ENCODE data around the gene ZNF622. TPM values are rescaled to one million over a fixed set of nuclear protein-coding genes. Genes with fewer than 3 reads are reported as not detected.
"Not testable (repeated sequence)": the region's sequence is repeated elsewhere in the genome, so short reads cannot be mapped to it uniquely, and the experiment has no call there.

Gene ZNF622
- total RNA-seq, 5 donors from 2014 or later (not counting 1 experiment from before 2014, with no cell fraction given): 30.7 to 39.8 (median 38.9) TPM

GRCh38 chr5:16454686-16455085, 10.9 kb downstream of the ZNF622 start:
- Mint-ChIP-seq H3K27me3 (no peaks in the 10 kb centered on the region), H3K9me3 (no peaks in the 10 kb centered on the region), H3K36me3 (peaks cover 45% of the 10 kb centered on the region), H3K4me3 (no peak overlapping the region), H3K27ac (no peak overlapping the region), H3K4me1 (peaks cover 52 to 65% (median 56%) of the 10 kb centered on the region in 3 donors)
- ChIA-PET POLR2A (no interaction called here), CTCF (interaction anchor here (0.6 to 3.6 kb wide), 9 partner anchors 10 to 1349 kb away, joined by 3 to 25 read pairs (median 5); partner anchors contain the start of gene ZNF622 (in 2 of the 2))
- Histone ChIP-seq H3K36me3 (ENCODE audit: control insufficient read depth in 2 of 2, extremely low read depth in 1 of 2, insufficient read depth in 1 of 2, low read length in 1 of 2) (peaks cover 0 to 82% of the 10 kb centered on the region in 2 donors), H3K9me3 (no peaks in the 10 kb centered on the region), H3K4me1 (ENCODE audit: control insufficient read depth in 1 of 2, extremely low read depth in 1 of 2, insufficient read depth in 2 of 2, low read length in 2 of 2) (peaks cover 7 to 8% of the 10 kb centered on the region in 2 experiments), H3K27ac (ENCODE audit: low read length) (no peak overlapping the region), H3K4me3 (ENCODE audit: control insufficient read depth in 1 of 2, extremely low read depth in 1 of 2, low read length in 1 of 2) (no peak overlapping the region), H3K27me3 (replicated peaks in 1 of 2; ENCODE audit: control insufficient read depth in 2 of 2, extremely low read depth in 1 of 2, insufficient read depth in 2 of 2, low read length in 1 of 2) (no peaks in the 10 kb centered on the region)
- DNase-seq: no peak
- WGBS (ENCODE audit: insufficient coverage): 91% methylated on average over 4 of the region's 4 CpGs
- ATAC-seq (replicated peaks in 1 of 4): no peak

DNA sequence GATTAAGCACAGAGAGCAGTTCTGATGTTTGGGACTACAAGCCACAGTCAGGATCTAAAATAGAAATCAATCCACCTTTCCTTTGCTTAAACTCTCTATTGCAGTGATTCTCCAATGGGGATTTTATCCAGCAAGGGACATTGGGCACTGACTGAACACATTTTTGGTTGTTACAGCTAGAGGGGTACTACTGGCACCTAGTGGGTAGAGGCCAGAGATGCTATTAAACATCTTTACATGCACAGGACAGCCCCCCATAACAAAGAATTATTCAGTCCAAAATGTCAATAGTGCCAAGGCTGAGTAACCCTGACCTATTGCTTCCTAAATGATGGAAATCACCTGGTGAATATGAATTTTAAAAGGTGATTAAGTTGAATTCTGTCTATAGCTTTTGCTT, 12.0 kb downstream of the ZNF622 start:
- peaks cover 44 to 58% (median 48%) of the 10 kb centered on the region in 3 donors for H3K4me1 Mint-ChIP-seq
- ATAC-seq (replicated peaks in 1 of 4) (no peak), DNase-seq (no peak)
- H3K4me3 Mint-ChIP-seq: no peak overlapping the region
- Histone ChIP-seq H3K36me3 (ENCODE audit: control insufficient read depth in 2 of 2, extremely low read depth in 1 of 2, insufficient read depth in 1 of 2, low read length in 1 of 2) (peaks cover 0 to 83% of the 10 kb centered on the region in 2 donors), H3K9me3 (no peaks in the 10 kb centered on the region), H3K4me1 (ENCODE audit: control insufficient read depth in 1 of 2, extremely low read depth in 1 of 2, insufficient read depth in 2 of 2, low read length in 2 of 2) (peaks cover 6 to 7% of the 10 kb centered on the region in 2 experiments), H3K27ac (ENCODE audit: low read length) (no peak overlapping the region), H3K4me3 (ENCODE audit: control insufficient read depth in 1 of 2, extremely low read depth in 1 of 2, low read length in 1 of 2) (no peak overlapping the region), H3K27me3 (replicated peaks in 1 of 2; ENCODE audit: control insufficient read depth in 2 of 2, extremely low read depth in 1 of 2, insufficient read depth in 2 of 2, low read length in 1 of 2) (no peaks in the 10 kb centered on the region)
- H3K27me3 Mint-ChIP-seq: no peaks in the 10 kb centered on the region
- POLR2A ChIA-PET: no interaction called here
- H3K27ac Mint-ChIP-seq: no peak overlapping the region
- peaks cover 53% of the 10 kb centered on the region for H3K36me3 Mint-ChIP-seq
- CTCF ChIA-PET: interaction anchor here (0.7 to 1.1 kb wide), 4 partner anchors 10 to 1347 kb away, joined by 4 to 15 read pairs (median 6); no protein-coding TSS in a partner anchor
- H3K9me3 Mint-ChIP-seq: no peaks in the 10 kb centered on the region

DNA sequence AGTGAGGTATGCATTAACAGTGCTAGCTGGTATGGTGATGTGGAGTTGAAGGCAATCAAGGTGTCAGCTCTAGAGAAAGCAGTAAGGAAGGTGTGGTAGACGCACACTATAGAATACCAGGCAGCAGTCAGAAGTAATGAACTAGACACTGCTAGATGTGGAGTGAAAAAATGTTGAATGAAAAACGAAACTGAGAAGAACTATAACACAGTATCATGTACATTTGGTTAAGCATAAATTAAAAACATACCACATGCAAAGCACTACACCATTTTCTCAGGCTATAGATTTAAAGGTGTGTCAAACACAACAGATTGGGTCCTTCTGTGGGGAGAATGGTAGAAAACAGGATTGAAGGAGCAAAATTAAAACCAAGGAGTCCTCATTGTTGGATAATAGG, 15.4 kb downstream of the ZNF622 start:
- peaks cover 0 to 63% of the 10 kb centered on the region in 2 donors for H3K36me3 ChIP-seq (ENCODE audit: control insufficient read depth in 2 of 2, extremely low read depth in 1 of 2, insufficient read depth in 1 of 2, low read length in 1 of 2)
- Mint-ChIP-seq H3K4me1 (peaks cover 13 to 24% (median 17%) of the 10 kb centered on the region in 3 donors), H3K9me3 (no peaks in the 10 kb centered on the region), H3K27me3 (no peaks in the 10 kb centered on the region), H3K4me3 (no peak overlapping the region), H3K36me3 (peaks cover 61% of the 10 kb centered on the region), H3K27ac (no peak overlapping the region)
- ATAC-seq (replicated peaks in 1 of 4): no peak
- ChIA-PET CTCF (no interaction called here), POLR2A (interaction anchor here in 1 of 2 donors (0.6 kb wide), 1 partner anchor 67 kb away, joined by 3 read pairs; no protein-coding TSS in a partner anchor)
- no peak overlapping the region for H3K4me3 ChIP-seq (ENCODE audit: control insufficient read depth in 1 of 2, extremely low read depth in 1 of 2, low read length in 1 of 2)
- no peaks in the 10 kb centered on the region for H3K4me1 ChIP-seq (ENCODE audit: control insufficient read depth in 1 of 2, extremely low read depth in 1 of 2, insufficient read depth in 2 of 2, low read length in 2 of 2)
- WGBS (ENCODE audit: insufficient coverage): no CpG with 5 or more reads among the region's 2 CpGs
- no peaks in the 10 kb centered on the region for H3K9me3 ChIP-seq
- DNase-seq: no peak
- H3K27me3 ChIP-seq (replicated peaks in 1 of 2; ENCODE audit: control insufficient read depth in 2 of 2, extremely low read depth in 1 of 2, insufficient read depth in 2 of 2, low read length in 1 of 2): no peaks in the 10 kb centered on the region
- H3K27ac ChIP-seq (ENCODE audit: low read length): no peak overlapping the region

- H3K36me3 Mint-ChIP-seq: peaks cover 49% of the 10 kb centered on the region
- H3K27ac ChIP-seq (ENCODE audit: low read length): no peak overlapping the region
- H3K9me3 Mint-ChIP-seq: no peaks in the 10 kb centered on the region
- H3K36me3 ChIP-seq (ENCODE audit: control insufficient read depth in 2 of 2, extremely low read depth in 1 of 2, insufficient read depth in 1 of 2, low read length in 1 of 2): peaks cover 0 to 40% of the 10 kb centered on the region in 2 donors
- no peaks in the 10 kb centered on the region for H3K4me1 ChIP-seq (ENCODE audit: control insufficient read depth in 1 of 2, extremely low read depth in 1 of 2, insufficient read depth in 2 of 2, low read length in 2 of 2)
- no CpG with 5 or more reads among the region's 5 CpGs for WGBS (ENCODE audit: insufficient coverage)
- no peaks in the 10 kb centered on the region for H3K4me1 Mint-ChIP-seq
- H3K4me3 Mint-ChIP-seq: no peak overlapping the region
- H3K9me3 ChIP-seq: no peaks in the 10 kb centered on the region
- no peak overlapping the region for H3K27ac Mint-ChIP-seq
- no peak overlapping the region for H3K4me3 ChIP-seq (ENCODE audit: control insufficient read depth in 1 of 2, extremely low read depth in 1 of 2, low read length in 1 of 2)
- POLR2A ChIA-PET: interaction anchor here (0.7 kb wide), 2 partner anchors 222 to 1189 kb away, joined by 3 read pairs; no protein-coding TSS in a partner anchor
- no peak for DNase-seq
- H3K27me3 ChIP-seq (replicated peaks in 1 of 2; ENCODE audit: control insufficient read depth in 2 of 2, extremely low read depth in 1 of 2, insufficient read depth in 2 of 2, low read length in 1 of 2): no peaks in the 10 kb centered on the region
- ATAC-seq (replicated peaks in 1 of 4): no peak
- CTCF ChIA-PET: interaction anchor here (1.0 to 1.6 kb wide), 4 partner anchors 9 to 12 kb away, joined by 3 to 6 read pairs (median 6); no protein-coding TSS in a partner anchor
- H3K27me3 Mint-ChIP-seq: no peaks in the 10 kb centered on the region
Measured at GRCh38 chr5:16446993-16447392, 18.6 kb downstream of the ZNF622 start.

DNA sequence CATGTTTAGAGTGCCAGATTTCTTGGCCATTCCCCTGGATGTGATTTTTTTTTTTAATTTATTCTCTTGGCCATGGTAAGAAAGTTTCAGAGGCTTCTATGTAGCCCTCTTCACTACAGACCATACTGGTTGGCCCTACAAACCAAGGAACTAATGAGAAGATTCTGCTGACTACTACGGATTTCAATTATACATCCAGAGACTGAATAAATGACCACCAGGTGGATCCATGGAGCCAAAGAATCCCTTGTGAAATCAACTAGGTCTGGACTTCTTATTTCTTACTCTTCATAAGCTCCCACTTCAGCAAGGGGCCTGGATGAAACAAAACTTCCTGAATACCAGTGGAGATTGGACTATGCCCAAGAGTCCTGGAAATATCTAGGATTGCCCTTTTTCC, 27.6 kb downstream of the ZNF622 start:
- H3K4me1 ChIP-seq (ENCODE audit: control insufficient read depth in 1 of 2, extremely low read depth in 1 of 2, insufficient read depth in 2 of 2, low read length in 2 of 2): no peaks in the 10 kb centered on the region
- Mint-ChIP-seq H3K4me1 (no peaks in the 10 kb centered on the region), H3K36me3 (peaks cover 4% of the 10 kb centered on the region), H3K9me3 (no peaks in the 10 kb centered on the region), H3K27ac (no peak overlapping the region), H3K27me3 (no peaks in the 10 kb centered on the region), H3K4me3 (no peak overlapping the region)
- POLR2A ChIA-PET: no interaction called here
- CTCF ChIA-PET: interaction anchor here in 1 of 2 donors (0.5 kb wide), 1 partner anchor 690 kb away, joined by 3 read pairs; no protein-coding TSS in a partner anchor
- no peaks in the 10 kb centered on the region for H3K9me3 ChIP-seq
- DNase-seq (no peak), ATAC-seq (replicated peaks in 1 of 4) (no peak)
- 57% methylated on average over 1 of the region's 1 CpG for WGBS (ENCODE audit: insufficient coverage)
- no peak overlapping the region for H3K4me3 ChIP-seq (ENCODE audit: control insufficient read depth in 1 of 2, extremely low read depth in 1 of 2, low read length in 1 of 2)
- no peak overlapping the region for H3K27ac ChIP-seq (ENCODE audit: low read length)
- H3K36me3 ChIP-seq (ENCODE audit: control insufficient read depth in 2 of 2, extremely low read depth in 1 of 2, insufficient read depth in 1 of 2, low read length in 1 of 2): no peaks in the 10 kb centered on the region
- no peaks in the 10 kb centered on the region for H3K27me3 ChIP-seq (replicated peaks in 1 of 2; ENCODE audit: control insufficient read depth in 2 of 2, extremely low read depth in 1 of 2, insufficient read depth in 2 of 2, low read length in 1 of 2)

GRCh38 chr5:16436065-16436682, 29.4 kb downstream of the ZNF622 start:
- DNase-seq; H3K4me1 ChIP-seq (ENCODE audit: control insufficient read depth in 1 of 2, extremely low read depth in 1 of 2, insufficient read depth in 2 of 2, low read length in 2 of 2); H3K9me3 Mint-ChIP-seq; POLR2A ChIA-PET; H3K9me3 ChIP-seq; H3K4me3 Mint-ChIP-seq; H3K4me1 Mint-ChIP-seq; H3K36me3 ChIP-seq (ENCODE audit: control insufficient read depth in 2 of 2, extremely low read depth in 1 of 2, insufficient read depth in 1 of 2, low read length in 1 of 2); H3K36me3 Mint-ChIP-seq; H3K27me3 Mint-ChIP-seq; H3K27ac ChIP-seq (ENCODE audit: low read length); CTCF ChIA-PET; ATAC-seq (replicated peaks in 1 of 4); H3K4me3 ChIP-seq (ENCODE audit: control insufficient read depth in 1 of 2, extremely low read depth in 1 of 2, low read length in 1 of 2); H3K27me3 ChIP-seq (replicated peaks in 1 of 2; ENCODE audit: control insufficient read depth in 2 of 2, extremely low read depth in 1 of 2, insufficient read depth in 2 of 2, low read length in 1 of 2); H3K27ac Mint-ChIP-seq: not testable (repeated sequence)
- WGBS (ENCODE audit: insufficient coverage): 86% methylated on average over 17 of the region's 28 CpGs
